GM21717 (cell line): ENCODE results near the gene MAP3K20.
A peak's percentile ranks its signal among the peaks of the same experiment; 100 is the strongest.
"Not testable (repeated sequence)": the region's sequence is repeated elsewhere in the genome, so short reads cannot be mapped to it uniquely, and the experiment has no call there.

Source experiments
- ATAC-seq: cut with Tn5 transposase; IDR thresholded peaks from one replicate; pipeline ENCODE4 v1.9.1; 2021; ENCODE audit warnings: mild to moderate bottlenecking, moderate library complexity; ENCODE audit not compliant: unreplicated experiment

The MAP3K20 gene

GRCh38 chr2:173301549-173301948 lies 225.9 kb downstream of the MAP3K20 start:
- ATAC-seq = not testable (repeated sequence)

GRCh38 chr2:173305303-173305702 lies 229.7 kb downstream of the MAP3K20 start:
- ATAC-seq = no peak

- ATAC-seq = peak; percentile 96
These were observed 231.6 kb downstream of the MAP3K20 start for GRCh38 chr2:173307293-173307692.

- not testable (repeated sequence) for ATAC-seq
These were observed 233.7 kb downstream of the MAP3K20 start for GRCh38 chr2:173309370-173309769.

GRCh38 chr2:173311844-173312606 lies 236.4 kb downstream of the MAP3K20 start:
- ATAC-seq = no peak
